HG02884 (cell line): ENCODE data around the gene CSKMT.
"Not testable (repeated sequence)": the region's sequence is repeated elsewhere in the genome, so short reads cannot be mapped to it uniquely, and the experiment has no call there.

Source experiments
- ATAC-seq: cut with Tn5 transposase; IDR thresholded peaks from one replicate; pipeline ENCODE4 v1.9.1; 2021; ENCODE audit warnings: mild to moderate bottlenecking, moderate library complexity; ENCODE audit not compliant: unreplicated experiment

The CSKMT gene, protein sequence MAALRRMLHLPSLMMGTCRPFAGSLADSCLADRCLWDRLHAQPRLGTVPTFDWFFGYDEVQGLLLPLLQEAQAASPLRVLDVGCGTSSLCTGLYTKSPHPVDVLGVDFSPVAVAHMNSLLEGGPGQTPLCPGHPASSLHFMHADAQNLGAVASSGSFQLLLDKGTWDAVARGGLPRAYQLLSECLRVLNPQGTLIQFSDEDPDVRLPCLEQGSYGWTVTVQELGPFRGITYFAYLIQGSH

GRCh38 chr11:62665075-62665598 is at the start of gene CSKMT, which contains the start of gene C11orf98:
CSKMT (plus strand) TSS chr11:62665312; CDS start chr11:62665880, 568 bp downstream.
C11orf98 (minus strand) TSS chr11:62665210; CDS start chr11:62665169, 41 bp downstream.
- peak; percentile 74 for ATAC-seq

GRCh38 chr11:62615521-62615920 is 49.6 kb upstream of the CSKMT start:
- no peak for ATAC-seq

GRCh38 chr11:62616957-62617356 is 48.2 kb upstream of the CSKMT start:
- not testable (repeated sequence) for ATAC-seq

GRCh38 chr11:62621027-62621566 is 44.0 kb upstream of the CSKMT start:
- no peak for ATAC-seq

DNA sequence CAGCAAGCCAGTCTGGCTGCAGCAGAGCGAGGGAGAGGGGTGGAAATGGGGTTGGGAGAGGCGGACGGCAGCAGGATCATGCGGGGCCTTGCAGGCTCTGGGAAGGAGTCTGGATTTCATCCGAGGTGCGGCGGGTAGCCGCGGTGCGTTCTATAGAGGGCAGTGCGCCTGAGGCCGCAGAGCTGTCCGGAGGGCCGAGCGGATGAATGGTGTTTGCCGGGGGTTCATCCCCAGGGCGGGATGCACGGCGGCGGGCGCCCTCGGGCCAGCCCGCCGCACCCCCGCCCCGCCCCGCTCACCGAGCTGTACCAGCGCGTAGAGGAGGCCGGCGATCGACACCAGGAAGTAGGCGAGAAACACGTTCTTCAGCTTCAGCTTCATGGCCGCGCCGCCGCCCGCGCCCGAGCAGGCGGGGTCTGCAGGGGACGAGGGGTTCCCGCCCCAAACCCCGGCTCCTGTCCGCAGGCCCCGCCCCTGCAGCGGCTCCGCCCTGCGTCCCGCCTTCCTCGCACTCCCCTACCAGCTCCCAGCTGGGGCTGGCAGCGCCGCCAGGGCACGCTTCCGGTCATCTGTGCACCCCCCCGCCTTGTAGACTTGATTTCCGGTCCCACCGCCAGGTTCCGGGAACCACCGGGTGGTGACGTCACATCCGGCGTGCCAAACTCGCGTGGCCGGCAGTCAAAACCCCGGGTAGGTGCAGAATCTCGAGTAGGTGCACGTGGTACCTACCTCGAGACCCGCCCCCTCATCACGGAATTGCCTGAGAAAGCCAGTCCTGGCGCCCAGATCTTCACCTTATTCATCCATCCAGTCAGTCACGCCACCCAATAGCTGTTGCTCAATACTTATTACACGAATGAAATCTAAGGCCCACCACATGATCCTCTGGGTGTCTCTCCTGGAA is 43.3 kb upstream of the CSKMT start, which contains the start of gene B3GAT3:
B3GAT3 (minus strand) TSS at position 420 of the 904 bp plus-strand sequence; CDS start at position 381, 39 bp downstream.
- peak; percentile 90 for ATAC-seq

DNA sequence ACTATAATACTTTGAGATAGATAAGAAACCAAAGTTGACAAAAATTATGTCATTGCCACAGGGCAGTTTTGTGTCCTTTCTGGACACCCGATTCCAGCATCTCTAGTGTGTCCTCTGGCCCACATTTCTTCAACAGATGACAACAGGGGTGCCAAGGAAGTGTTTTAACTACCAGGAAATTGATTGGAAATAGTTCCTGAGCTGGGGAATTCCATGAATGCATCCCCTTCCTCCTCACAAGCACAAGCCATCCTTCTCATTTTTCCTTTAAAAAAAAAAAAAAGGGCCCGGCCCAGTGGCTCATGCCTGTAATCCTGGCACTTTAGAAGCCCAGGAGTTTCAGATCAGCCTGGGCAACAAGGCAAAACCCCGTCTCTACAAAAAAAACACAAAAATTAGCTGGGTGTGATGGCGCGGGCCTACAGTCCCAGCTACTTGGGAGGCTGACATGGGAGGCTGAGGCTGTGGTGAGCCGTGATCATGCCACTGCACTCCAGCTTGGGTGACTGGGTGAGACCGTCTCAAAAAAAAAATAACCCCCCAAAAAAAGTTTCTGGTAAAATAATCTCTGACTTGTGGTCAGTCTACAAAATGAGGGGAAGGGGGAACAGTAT is 42.5 kb upstream of the CSKMT start:
- no peak for ATAC-seq

GRCh38 chr11:62627713-62628112 is 37.4 kb upstream of the CSKMT start:
- ATAC-seq: no peak

GRCh38 chr11:62632492-62632891 is 32.6 kb upstream of the CSKMT start:
- ATAC-seq: no peak

DNA sequence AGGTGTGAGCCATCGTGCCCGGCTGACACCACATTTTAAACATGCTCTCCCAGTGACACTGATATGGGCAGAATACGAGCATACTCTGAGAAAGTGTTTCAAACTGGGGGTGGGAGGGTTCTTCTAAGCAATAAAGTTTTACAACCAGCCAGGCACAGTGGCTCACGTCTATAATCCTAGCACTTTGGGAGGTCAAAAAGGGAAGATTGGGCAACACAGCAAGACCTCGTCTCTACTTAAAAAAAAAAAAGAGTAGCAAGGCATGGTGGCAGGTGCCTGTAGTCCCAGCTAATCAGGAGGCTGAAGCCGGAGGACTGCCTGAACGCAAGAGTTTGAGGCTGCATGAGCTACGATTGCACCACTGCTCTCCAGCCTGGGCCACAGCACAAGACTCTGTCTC is 20.9 kb upstream of the CSKMT start:
- no peak for ATAC-seq

GRCh38 chr11:62645671-62645945 is 19.5 kb upstream of the CSKMT start:
- ATAC-seq: no peak

- peak; percentile 90 for ATAC-seq
Measured at GRCh38 chr11:62645946-62646824, 18.9 kb upstream of the CSKMT start, which contains the start of gene GANAB. GANAB (minus strand) TSS chr11:62646613; CDS start chr11:62646599, 14 bp downstream.

- no peak for ATAC-seq
Measured at GRCh38 chr11:62646825-62647608, 18.1 kb upstream of the CSKMT start.

DNA sequence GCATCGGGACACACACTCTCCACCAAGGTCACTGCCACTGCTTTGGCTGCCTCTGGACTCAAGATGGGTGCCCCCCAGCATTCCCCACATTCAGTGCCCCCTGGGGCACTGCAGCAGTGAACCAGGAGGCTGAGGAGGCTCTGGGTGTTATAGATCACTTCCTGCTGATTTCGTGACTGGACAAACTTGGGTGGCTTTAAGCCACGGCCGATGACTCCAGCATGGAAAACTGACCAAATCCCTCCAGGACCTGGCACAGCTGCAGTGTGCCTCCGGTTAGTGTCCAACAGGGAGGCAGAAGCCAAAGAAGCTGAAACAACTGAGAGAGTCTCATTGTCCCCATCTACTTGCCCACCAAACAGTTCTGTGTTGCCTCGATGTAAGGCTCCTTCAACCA is 17.5 kb upstream of the CSKMT start:
- ATAC-seq: no peak

DNA sequence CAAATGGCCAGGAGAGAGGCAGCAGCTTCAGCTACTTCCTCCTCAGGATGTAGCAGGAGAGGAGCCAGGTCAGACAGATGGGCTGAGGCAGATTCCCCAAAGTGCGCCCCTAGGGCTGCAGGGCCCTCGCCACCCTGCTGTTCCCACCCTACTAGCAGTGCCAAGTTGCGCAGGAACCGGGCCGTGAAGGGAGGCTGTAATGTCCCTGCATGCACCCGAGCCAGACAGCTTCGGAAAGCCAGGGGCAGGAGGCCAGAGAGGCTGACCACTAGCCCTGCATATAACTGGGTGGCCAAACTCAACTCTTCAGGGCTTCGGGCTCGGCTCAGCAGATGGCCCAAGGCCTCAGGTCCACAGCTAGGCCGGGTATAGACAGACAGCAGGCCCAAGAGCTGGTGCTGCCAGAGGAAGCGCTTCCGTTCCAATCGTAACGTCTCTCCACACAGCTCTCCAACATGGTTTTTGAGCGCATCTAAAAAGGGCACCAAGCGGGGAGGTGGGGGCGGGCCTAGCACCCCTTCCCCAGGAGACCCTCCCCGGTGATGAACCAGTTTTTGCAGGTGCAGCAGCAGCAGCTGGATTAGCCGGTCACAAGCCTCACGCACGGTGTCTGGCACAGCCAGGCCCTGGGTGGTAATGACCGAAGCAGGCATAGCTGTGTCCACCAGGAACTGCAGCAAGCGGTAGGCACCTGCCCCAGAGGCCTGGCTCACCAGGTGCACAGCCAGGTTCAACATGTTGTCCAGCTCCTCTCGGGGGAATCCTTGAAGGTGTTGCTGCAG is 16.7 kb upstream of the CSKMT start:
- no peak for ATAC-seq

GRCh38 chr11:62648967-62649364 is 16.1 kb upstream of the CSKMT start:
- no peak for ATAC-seq

- no peak for ATAC-seq
Measured at GRCh38 chr11:62649486-62649885, 15.6 kb upstream of the CSKMT start.

DNA sequence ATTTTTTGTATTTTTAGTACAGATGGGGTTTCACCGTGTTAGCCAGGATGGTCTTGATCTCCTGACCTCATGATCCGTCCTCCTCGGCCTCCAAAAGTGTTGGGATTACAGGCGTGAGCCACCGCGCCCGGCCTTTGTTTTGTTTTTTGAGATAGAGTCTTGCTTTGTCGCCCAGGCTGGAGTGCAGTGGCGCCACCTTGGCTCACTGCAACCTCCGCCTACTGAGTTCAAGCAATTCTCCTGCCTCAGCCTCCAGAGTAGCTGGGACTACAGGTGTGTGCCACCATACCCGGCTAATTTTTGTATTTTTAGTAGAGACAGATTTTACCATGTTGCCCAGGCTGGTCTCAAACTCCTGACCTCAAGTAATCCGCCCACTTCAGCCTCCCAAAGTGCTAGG is 14.8 kb upstream of the CSKMT start:
- not testable (repeated sequence) for ATAC-seq

GRCh38 chr11:62652161-62653006 is 12.7 kb upstream of the CSKMT start:
- ATAC-seq: no peak
